ENCODE results near the gene AATK. TPM values are rescaled to one million over a fixed set of nuclear protein-coding genes. Genes with fewer than 3 reads are reported as not detected.

AATK gene
- polyA plus RNA-seq, 1 donor (not counting 4 experiments of a cell fraction or from before 2014, with no cell fraction given), result 0.16 TPM

DNA sequence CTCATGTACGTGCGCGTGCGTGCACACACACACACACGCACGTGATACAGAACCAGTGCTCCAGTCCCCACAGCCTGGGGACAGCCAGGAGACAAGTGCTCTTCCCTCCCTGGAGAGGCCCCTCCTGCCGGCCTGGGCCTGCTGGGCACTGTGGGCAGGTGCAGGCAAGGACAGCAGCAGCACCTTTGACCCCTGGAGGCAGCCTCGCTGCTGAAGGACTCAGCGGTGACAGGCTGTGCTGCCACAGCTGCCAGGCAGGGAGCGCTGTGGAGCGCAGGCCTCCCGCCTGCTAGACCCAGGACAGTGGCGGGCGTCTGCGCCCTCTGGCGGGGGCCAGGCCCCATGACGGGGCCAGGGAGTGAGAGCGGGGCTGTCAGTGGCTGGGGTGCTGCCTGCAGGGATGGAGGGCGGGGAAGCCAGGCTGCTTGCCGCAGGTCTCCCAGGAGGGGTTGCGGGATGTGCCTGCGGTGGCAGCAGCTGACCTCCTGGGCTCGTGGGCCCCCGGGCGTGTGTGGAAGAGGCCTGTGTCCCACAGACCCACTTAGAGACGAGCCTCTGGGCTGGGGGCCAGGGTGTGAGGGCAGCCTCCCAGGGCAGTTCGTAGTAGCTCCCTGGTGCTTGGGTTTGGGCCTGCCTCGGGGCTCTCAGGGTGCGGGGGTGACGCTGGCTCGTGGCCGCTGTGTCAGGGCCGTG is 64.3 kb downstream of the AATK start:
- H3K9ac ChIP-seq (ENCODE audit: control insufficient read depth, extremely low read depth, insufficient read depth, low read length), result no peak overlapping the region
- no peak overlapping the region for H3K4me2 ChIP-seq (ENCODE audit: control insufficient read depth, extremely low read depth, insufficient read depth, low read depth, low read length)
- H3K27me3 ChIP-seq (ENCODE audit: control insufficient read depth, extremely low read depth, insufficient read depth, low read length), result no peaks in the 10 kb centered on the region
- FAIRE-seq (no peak), DNase-seq (ENCODE audit: low read depth, low spot score) (no peak)
- H3K9me1 ChIP-seq (ENCODE audit: control insufficient read depth, extremely low read depth, insufficient read depth, low read length), result no peaks in the 10 kb centered on the region
- no peak overlapping the region for H3K27ac ChIP-seq (ENCODE audit: control insufficient read depth, insufficient read depth, low read length)
- peaks cover 15% of the 10 kb centered on the region for H3K4me1 ChIP-seq (ENCODE audit: control insufficient read depth, extremely low read depth, insufficient read depth, low read length)
- dilution Hi-C loops (cut with MboI; ENCODE audit: extremely low pct_ligation_motif_present, low sequenced_read_pairs), result no loop called here
- no peaks in the 10 kb centered on the region for H4K20me1 ChIP-seq (ENCODE audit: control insufficient read depth, extremely low read depth, insufficient read depth, low read length)
- no peak for TF ChIP-seq EZH2 (IDR thresholded peaks at IDR 0.05; ENCODE audit: low read length)
- TF ChIP-seq, protein P1, sequence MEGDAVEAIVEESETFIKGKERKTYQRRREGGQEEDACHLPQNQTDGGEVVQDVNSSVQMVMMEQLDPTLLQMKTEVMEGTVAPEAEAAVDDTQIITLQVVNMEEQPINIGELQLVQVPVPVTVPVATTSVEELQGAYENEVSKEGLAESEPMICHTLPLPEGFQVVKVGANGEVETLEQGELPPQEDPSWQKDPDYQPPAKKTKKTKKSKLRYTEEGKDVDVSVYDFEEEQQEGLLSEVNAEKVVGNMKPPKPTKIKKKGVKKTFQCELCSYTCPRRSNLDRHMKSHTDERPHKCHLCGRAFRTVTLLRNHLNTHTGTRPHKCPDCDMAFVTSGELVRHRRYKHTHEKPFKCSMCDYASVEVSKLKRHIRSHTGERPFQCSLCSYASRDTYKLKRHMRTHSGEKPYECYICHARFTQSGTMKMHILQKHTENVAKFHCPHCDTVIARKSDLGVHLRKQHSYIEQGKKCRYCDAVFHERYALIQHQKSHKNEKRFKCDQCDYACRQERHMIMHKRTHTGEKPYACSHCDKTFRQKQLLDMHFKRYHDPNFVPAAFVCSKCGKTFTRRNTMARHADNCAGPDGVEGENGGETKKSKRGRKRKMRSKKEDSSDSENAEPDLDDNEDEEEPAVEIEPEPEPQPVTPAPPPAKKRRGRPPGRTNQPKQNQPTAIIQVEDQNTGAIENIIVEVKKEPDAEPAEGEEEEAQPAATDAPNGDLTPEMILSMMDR (optimal IDR thresholded peaks at IDR 0.05 in 1 of 3, IDR thresholded peaks at IDR 0.05 in 1 of 3, conservative IDR thresholded peaks at IDR 0.05 in 1 of 3; ENCODE audit: extremely low read depth in 1 of 3, insufficient read depth in 2 of 3, low read length in 3 of 3), result peak; percentile 97 to 100 (median 100)
- no peak overlapping the region for H2AFZ ChIP-seq (ENCODE audit: control insufficient read depth, low read length)
- no peaks in the 10 kb centered on the region for H3K9me3 ChIP-seq (ENCODE audit: control insufficient read depth, low read depth, low read length)
- no peak overlapping the region for H3K4me3 ChIP-seq (ENCODE audit: control insufficient read depth in 2 of 3, extremely low read depth in 1 of 3, insufficient read depth in 2 of 3, low read depth in 1 of 3, low read length in 3 of 3)
- H3K36me3 ChIP-seq (ENCODE audit: control insufficient read depth in 2 of 2, extremely low read depth in 1 of 2, insufficient read depth in 2 of 2, low read length in 2 of 2), result peaks cover 44 to 55% of the 10 kb centered on the region in 2 experiments
- peaks cover 4% of the 10 kb centered on the region for H3K79me2 ChIP-seq (ENCODE audit: control insufficient read depth, insufficient read depth, low read length)

DNA sequence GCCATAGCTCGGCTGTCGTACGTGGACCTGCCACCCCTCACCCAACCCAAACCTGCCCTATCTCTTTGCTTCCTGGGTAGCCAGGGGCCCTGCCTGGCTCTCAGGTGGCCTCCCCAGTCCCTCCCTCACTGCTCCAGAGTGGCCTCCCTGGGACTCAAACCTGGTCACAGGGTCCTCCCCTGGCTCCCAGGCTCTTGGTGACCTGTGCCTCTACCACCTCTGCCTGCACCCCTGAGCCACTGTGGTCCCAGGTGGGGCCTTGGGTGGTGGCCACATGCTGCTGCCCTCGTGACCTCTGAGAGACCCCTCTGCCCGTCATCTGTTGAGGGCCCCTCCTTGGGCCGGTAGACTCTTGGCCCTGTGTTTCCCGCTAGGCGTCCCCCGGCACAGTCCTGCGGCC is 65.4 kb downstream of the AATK start:
- no peak for DNase-seq (ENCODE audit: low read depth, low spot score)
- H3K9me3 ChIP-seq (ENCODE audit: control insufficient read depth, low read depth, low read length), result no peaks in the 10 kb centered on the region
- H3K9me1 ChIP-seq (ENCODE audit: control insufficient read depth, extremely low read depth, insufficient read depth, low read length), result peaks cover 3% of the 10 kb centered on the region
- peaks cover 46 to 61% of the 10 kb centered on the region in 2 experiments for H3K36me3 ChIP-seq (ENCODE audit: control insufficient read depth in 2 of 2, extremely low read depth in 1 of 2, insufficient read depth in 2 of 2, low read length in 2 of 2)
- TF ChIP-seq, protein P1 (optimal IDR thresholded peaks at IDR 0.05 in 1 of 3, IDR thresholded peaks at IDR 0.05 in 1 of 3, conservative IDR thresholded peaks at IDR 0.05 in 1 of 3; ENCODE audit: extremely low read depth in 1 of 3, insufficient read depth in 2 of 3, low read length in 3 of 3), result no peak
- TF ChIP-seq EZH2 (IDR thresholded peaks at IDR 0.05; ENCODE audit: low read length), result no peak
- no peaks in the 10 kb centered on the region for H3K27me3 ChIP-seq (ENCODE audit: control insufficient read depth, extremely low read depth, insufficient read depth, low read length)
- peaks cover 4% of the 10 kb centered on the region for H3K79me2 ChIP-seq (ENCODE audit: control insufficient read depth, insufficient read depth, low read length)
- FAIRE-seq, result no peak
- no peak overlapping the region for H3K4me2 ChIP-seq (ENCODE audit: control insufficient read depth, extremely low read depth, insufficient read depth, low read depth, low read length)
- no peak overlapping the region for H2AFZ ChIP-seq (ENCODE audit: control insufficient read depth, low read length)
- H3K9ac ChIP-seq (ENCODE audit: control insufficient read depth, extremely low read depth, insufficient read depth, low read length), result no peak overlapping the region
- H3K4me3 ChIP-seq (ENCODE audit: control insufficient read depth in 2 of 3, extremely low read depth in 1 of 3, insufficient read depth in 2 of 3, low read depth in 1 of 3, low read length in 3 of 3), result no peak overlapping the region
- H4K20me1 ChIP-seq (ENCODE audit: control insufficient read depth, extremely low read depth, insufficient read depth, low read length), result no peaks in the 10 kb centered on the region
- H3K27ac ChIP-seq (ENCODE audit: control insufficient read depth, insufficient read depth, low read length), result no peak overlapping the region
- peaks cover 24% of the 10 kb centered on the region for H3K4me1 ChIP-seq (ENCODE audit: control insufficient read depth, extremely low read depth, insufficient read depth, low read length)
- dilution Hi-C loops (cut with MboI; ENCODE audit: extremely low pct_ligation_motif_present, low sequenced_read_pairs), result no loop called here

Data from keratinocyte (primary cell).